Trophoblast cell (in vitro differentiated cells and primary cell): ENCODE data around the gene ZNF565.

Experiments used
- DNase-seq, 2 donors: peaks; one replicate each; pipeline ENCODE4 v3.0.0-alpha.2; 2016
- H2AFZ ChIP-seq: 2 replicates; pipeline ENCODE4 v1.6.1; 2013; ENCODE audit warnings: low read length, moderate library complexity, mild to moderate bottlenecking; ENCODE audit not compliant: insufficient read depth, poor library complexity
- H2AK5ac ChIP-seq: 2 replicates; pipeline ENCODE4 v1.6.1; 2013; ENCODE audit warnings: mild to moderate bottlenecking, low read length
- H2BK120ac ChIP-seq: 2 replicates; pipeline ENCODE4 v1.6.1; 2013; ENCODE audit warnings: low read length, mild to moderate bottlenecking, moderate library complexity; ENCODE audit not compliant: insufficient read depth, poor library complexity
- H2BK12ac ChIP-seq: 2 replicates; pipeline ENCODE4 v1.6.1; 2013; ENCODE audit warnings: mild to moderate bottlenecking, low read length, moderate library complexity
- H2BK5ac ChIP-seq: 2 replicates; pipeline ENCODE4 v1.6.1; 2013; ENCODE audit warnings: low read length, low read depth, moderate library complexity, mild to moderate bottlenecking; ENCODE audit not compliant: poor library complexity
- H3K14ac ChIP-seq: 2 replicates; pipeline ENCODE4 v1.6.1; 2013; ENCODE audit warnings: mild to moderate bottlenecking, low read length
- H3K18ac ChIP-seq: 2 replicates; pipeline ENCODE4 v1.6.1; 2013; ENCODE audit warnings: mild to moderate bottlenecking, low read length
- H3K23ac ChIP-seq: 2 replicates; pipeline ENCODE4 v1.6.1; 2013; ENCODE audit warnings: low read length
- H3K27ac ChIP-seq: 2 replicates; pipeline ENCODE4 v1.5.1; 2013; ENCODE audit warnings: low read depth, mild to moderate bottlenecking, inconsistent platforms, low read length, moderate library complexity
- H3K27me3 ChIP-seq: 2 replicates; pipeline ENCODE4 v1.6.1; 2013; ENCODE audit warnings: inconsistent platforms, mild to moderate bottlenecking, low read length, moderate library complexity; ENCODE audit not compliant: insufficient read depth
- H3K36me3 ChIP-seq, 2 experiments: 1 replicate in 1 of 2; 2 replicates in 1 of 2; pipeline ENCODE4 v1.6.1; 2013; ENCODE audit warnings: low read length in 2 of 2, mild to moderate bottlenecking in 2 of 2, moderate library complexity in 1 of 2; ENCODE audit not compliant: insufficient read depth in 2 of 2, control insufficient read depth in 1 of 2
- H3K4ac ChIP-seq: 2 replicates; pipeline ENCODE4 v1.6.1; 2013; ENCODE audit warnings: low read depth, mild to moderate bottlenecking, low read length, moderate library complexity
- H3K4me1 ChIP-seq, 2 experiments: 1 replicate in 1 of 2; 2 replicates in 1 of 2; pipeline ENCODE4 v1.6.1; 2013; ENCODE audit warnings: low read length in 2 of 2, mild to moderate bottlenecking in 2 of 2, moderate library complexity in 1 of 2; ENCODE audit not compliant: insufficient read depth in 2 of 2, control insufficient read depth in 1 of 2
- H3K4me2 ChIP-seq: 2 replicates; pipeline ENCODE4 v1.6.1; 2013; ENCODE audit warnings: inconsistent platforms, mild to moderate bottlenecking, low read length, moderate library complexity
- H3K4me3 ChIP-seq: 2 replicates; pipeline ENCODE4 v1.5.1; 2013; ENCODE audit warnings: mild to moderate bottlenecking, low read depth, low read length, inconsistent platforms
- H3K79me1 ChIP-seq: one replicate; pipeline ENCODE4 v1.6.1; 2013; ENCODE audit warnings: low read length
- H3K79me2 ChIP-seq: 2 replicates; pipeline ENCODE4 v1.6.1; 2013; ENCODE audit warnings: low read length, mild to moderate bottlenecking; ENCODE audit not compliant: control insufficient read depth, insufficient read depth, poor library complexity
- H3K9ac ChIP-seq: 2 replicates; pipeline ENCODE4 v1.6.1; 2013; ENCODE audit warnings: mild to moderate bottlenecking, low read length
- H3K9me3 ChIP-seq: 2 replicates; pipeline ENCODE4 v1.6.1; 2013; ENCODE audit warnings: low read depth, mild to moderate bottlenecking, control low read depth, inconsistent platforms, low read length; ENCODE audit not compliant: insufficient read depth
- H4K12ac ChIP-seq: 2 replicates; pipeline ENCODE4 v1.6.1; 2013; ENCODE audit warnings: low read depth, mild to moderate bottlenecking, low read length, moderate library complexity
- H4K8ac ChIP-seq: 2 replicates; pipeline ENCODE4 v1.6.1; 2013; ENCODE audit warnings: low read depth, mild to moderate bottlenecking, low read length, moderate library complexity
- H4K91ac ChIP-seq: one replicate; pipeline ENCODE4 v1.6.1; 2013; ENCODE audit warnings: low read depth, mild to moderate bottlenecking, low read length, moderate library complexity
- WGBS: extraction: QIAGEN DNeasy Blood & Tissue Kit; methylation state at CpG from one replicate; pipeline ENCODE4 v1.1.7; 2013; ENCODE audit warnings: missing lambda C conversion rate; ENCODE audit not compliant: insufficient read length, insufficient coverage; ENCODE audit errors: extremely low coverage; 5-methylcytosine and 5-hydroxymethylcytosine counted together

ZNF565 gene

GRCh38 chr19:36252047-36252446, 37.6 kb upstream of the ZNF565 start:
- no peak overlapping the region for H3K4me3 ChIP-seq
- no peak overlapping the region for H3K27ac ChIP-seq
- no peak overlapping the region for H3K4me2 ChIP-seq
- H2BK12ac ChIP-seq: no peak overlapping the region
- H2AFZ ChIP-seq: no peak overlapping the region
- H3K14ac ChIP-seq: no peak overlapping the region
- no peak overlapping the region for H2BK5ac ChIP-seq
- no peaks in the 10 kb centered on the region for H3K79me2 ChIP-seq
- no peaks in the 10 kb centered on the region for H3K79me1 ChIP-seq
- H4K91ac ChIP-seq: no peak overlapping the region
- no peak overlapping the region for H2AK5ac ChIP-seq
- peaks cover 21% of the 10 kb centered on the region for H3K9me3 ChIP-seq
- no peak overlapping the region for H3K9ac ChIP-seq
- no peak overlapping the region for H3K4ac ChIP-seq
- no CpG with 5 or more reads among the region's 1 CpG for WGBS
- H3K36me3 ChIP-seq: no peaks in the 10 kb centered on the region
- no peaks in the 10 kb centered on the region for H3K4me1 ChIP-seq
- H4K8ac ChIP-seq: no peak overlapping the region
- no peaks in the 10 kb centered on the region for H3K27me3 ChIP-seq
- no peak overlapping the region for H3K18ac ChIP-seq
- no peak for DNase-seq
- no peak overlapping the region for H4K12ac ChIP-seq
- no peak overlapping the region for H2BK120ac ChIP-seq
- H3K23ac ChIP-seq: no peak overlapping the region

GRCh38 chr19:36246006-36246481, 31.6 kb upstream of the ZNF565 start:
- Histone ChIP-seq H3K36me3 (no peaks in the 10 kb centered on the region), H3K4ac (no peak overlapping the region), H4K91ac (no peak overlapping the region), H3K4me2 (no peak overlapping the region), H2BK12ac (no peak overlapping the region), H4K8ac (no peak overlapping the region), H3K27me3 (no peaks in the 10 kb centered on the region), H3K23ac (no peak overlapping the region), H3K9ac (no peak overlapping the region), H2BK120ac (no peak overlapping the region), H3K4me3 (peak overlapping the region; percentile 41), H3K79me2 (no peaks in the 10 kb centered on the region), H2AFZ (no peak overlapping the region), H3K14ac (no peak overlapping the region), H3K27ac (no peak overlapping the region), H2BK5ac (no peak overlapping the region), H3K79me1 (no peaks in the 10 kb centered on the region), H3K9me3 (peaks cover 9% of the 10 kb centered on the region), H2AK5ac (no peak overlapping the region), H3K4me1 (peaks cover 3 to 5% of the 10 kb centered on the region in 2 experiments), H4K12ac (no peak overlapping the region), H3K18ac (no peak overlapping the region)
- peak; percentile 36 to 69 for DNase-seq
- no CpG with 5 or more reads among the region's 29 CpGs for WGBS

GRCh38 chr19:36245210-36246005, 30.9 kb upstream of the ZNF565 start:
- H3K23ac ChIP-seq: no peak overlapping the region
- H3K36me3 ChIP-seq: no peaks in the 10 kb centered on the region
- peak overlapping the region; percentile 3 for H2AFZ ChIP-seq
- H3K27me3 ChIP-seq: no peaks in the 10 kb centered on the region
- no peak overlapping the region for H2BK5ac ChIP-seq
- no peaks in the 10 kb centered on the region for H3K79me2 ChIP-seq
- no peak overlapping the region for H3K27ac ChIP-seq
- H4K8ac ChIP-seq: peak overlapping the region; percentile 36
- H4K12ac ChIP-seq: no peak overlapping the region
- no CpG with 5 or more reads among the region's 63 CpGs for WGBS
- no peak overlapping the region for H2AK5ac ChIP-seq
- H3K79me1 ChIP-seq: no peaks in the 10 kb centered on the region
- DNase-seq: peak in 1 of 2 donors; percentile 42
- peak overlapping the region; percentile 67 for H3K4me3 ChIP-seq
- H3K14ac ChIP-seq: no peak overlapping the region
- no peak overlapping the region for H3K9ac ChIP-seq
- no peak overlapping the region for H3K4ac ChIP-seq
- H3K9me3 ChIP-seq: peaks cover 9% of the 10 kb centered on the region
- H2BK120ac ChIP-seq: no peak overlapping the region
- H2BK12ac ChIP-seq: no peak overlapping the region
- H4K91ac ChIP-seq: no peak overlapping the region
- H3K18ac ChIP-seq: no peak overlapping the region
- peaks cover 3 to 5% of the 10 kb centered on the region in 2 experiments for H3K4me1 ChIP-seq
- peak overlapping the region; percentile 82 for H3K4me2 ChIP-seq

- no CpG with 5 or more reads among the region's 11 CpGs for WGBS
These were observed 29.6 kb upstream of the ZNF565 start for GRCh38 chr19:36244066-36244465.

More at GRCh38 chr19:36244066-36244465, 29.6 kb upstream of the ZNF565 start:
- H3K4ac ChIP-seq: no peak overlapping the region
- H3K14ac ChIP-seq: no peak overlapping the region
- H3K9ac ChIP-seq: no peak overlapping the region
- H3K27ac ChIP-seq: no peak overlapping the region
- H2AK5ac ChIP-seq: no peak overlapping the region
- H3K4me3 ChIP-seq: no peak overlapping the region
- H2AFZ ChIP-seq: no peak overlapping the region
- peaks cover 3 to 5% of the 10 kb centered on the region in 2 experiments for H3K4me1 ChIP-seq
- no peak overlapping the region for H2BK5ac ChIP-seq
- H3K23ac ChIP-seq: no peak overlapping the region
- no peak overlapping the region for H4K12ac ChIP-seq
- no peak for DNase-seq
- H3K27me3 ChIP-seq: no peaks in the 10 kb centered on the region
- H3K9me3 ChIP-seq: peaks cover 9% of the 10 kb centered on the region
- H3K18ac ChIP-seq: no peak overlapping the region
- no peak overlapping the region for H4K8ac ChIP-seq
- no peaks in the 10 kb centered on the region for H3K79me2 ChIP-seq
- no peak overlapping the region for H2BK12ac ChIP-seq
- no peak overlapping the region for H3K4me2 ChIP-seq
- H2BK120ac ChIP-seq: no peak overlapping the region
- H4K91ac ChIP-seq: no peak overlapping the region
- H3K79me1 ChIP-seq: no peaks in the 10 kb centered on the region
- H3K36me3 ChIP-seq: peaks cover 0 to 4% of the 10 kb centered on the region in 2 experiments
